ENCODE data around the gene TRIM14. TPM values are rescaled to one million over a fixed set of nuclear protein-coding genes. Genes with fewer than 3 reads are reported as not detected.
A peak's percentile ranks its signal among the peaks of the same experiment; 100 is the strongest.

The TRIM14 gene
- total and polyA plus RNA-seq, 2 of the 13 experiments (the other 11 are each of a cell fraction or from before 2014, with no cell fraction given), result 9.2 to 13.0 TPM

DNA sequence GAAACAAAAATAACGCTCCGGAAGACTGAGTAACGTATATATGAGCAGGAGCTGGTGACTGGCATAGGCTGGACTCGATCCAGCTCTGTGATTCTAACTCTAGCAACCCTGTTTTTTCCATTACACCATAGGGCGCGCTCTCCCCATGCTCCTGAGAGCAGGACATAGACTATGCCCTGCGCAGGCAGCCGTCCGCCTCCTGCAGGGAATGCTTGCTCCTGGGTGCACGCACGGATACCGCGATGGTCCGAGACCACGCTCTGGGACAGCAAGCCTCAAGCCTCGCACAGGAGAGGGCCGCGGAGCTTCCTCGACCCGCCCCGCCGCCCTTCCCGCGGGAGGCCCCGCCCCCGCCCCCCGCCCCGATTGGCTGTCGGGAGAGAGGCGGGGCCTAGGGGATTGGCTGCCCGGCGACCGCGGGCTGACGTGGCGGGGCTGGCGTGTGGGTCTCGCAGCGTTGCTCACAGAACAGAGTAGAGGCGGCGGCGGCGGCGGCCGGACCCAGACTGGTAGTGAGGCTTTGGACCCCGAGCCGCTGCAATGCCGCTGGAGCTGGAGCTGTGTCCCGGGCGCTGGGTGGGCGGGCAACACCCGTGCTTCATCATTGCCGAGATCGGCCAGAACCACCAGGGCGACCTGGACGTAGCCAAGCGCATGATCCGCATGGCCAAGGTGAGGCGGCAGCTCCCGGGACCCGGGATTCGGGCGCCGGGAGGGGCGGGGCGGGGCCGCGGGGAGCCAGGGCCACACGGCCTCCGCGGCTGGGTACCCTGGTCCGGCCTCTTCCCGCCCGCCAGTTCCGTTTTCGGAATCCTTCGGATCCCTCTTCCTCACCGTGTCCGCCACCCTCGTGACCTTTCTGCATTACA, 62.5 kb downstream of the TRIM14 start, which contains the start of gene NANS (continued):
- TF ChIP-seq PHB2 (IDR thresholded peaks at IDR 0.05; ENCODE audit: partially characterized antibody) (no peak), ZNF382 (CRISPR knock-in tag; IDR thresholded peaks at IDR 0.05; ENCODE audit: borderline replicate concordance) (no peak), SMAD1 (CRISPR knock-in tag; IDR thresholded peaks at IDR 0.05; ENCODE audit: borderline replicate concordance, low read depth) (no peak), ZNF747 (CRISPR knock-in tag; IDR thresholded peaks at IDR 0.05; ENCODE audit: borderline replicate concordance) (peak; percentile 73), ZNF619 (CRISPR knock-in tag; IDR thresholded peaks at IDR 0.05) (no peak), ZNF616 (CRISPR knock-in tag; IDR thresholded peaks at IDR 0.05; ENCODE audit: low read depth) (0 out of 2 replicates have a peak, but pooled peaks have one; percentile 2), PRDM15 (CRISPR knock-in tag; IDR thresholded peaks at IDR 0.05) (peak; percentile 16; the same call in 1 of the 2 replicates), NR3C1 (CRISPR knock-in tag; IDR thresholded peaks at IDR 0.05) (no peak), ZNF136 (CRISPR knock-in tag; IDR thresholded peaks at IDR 0.05; ENCODE audit: low read depth) (0 out of 2 replicates have a peak, but pooled peaks have one; percentile 49), ZNF570 (CRISPR knock-in tag; IDR thresholded peaks at IDR 0.05; ENCODE audit: borderline replicate concordance) (no peak), ZNF530 (CRISPR knock-in tag; IDR thresholded peaks at IDR 0.05; ENCODE audit: low read depth) (no peak), ATAD3A (CRISPR knock-in tag; IDR thresholded peaks at IDR 0.05) (no peak), MTA3 (CRISPR knock-in tag; IDR thresholded peaks at IDR 0.05) (no peak), CBFB (CRISPR knock-in tag; IDR thresholded peaks at IDR 0.05) (peak; percentile 77), GATAD1 (CRISPR knock-in tag; IDR thresholded peaks at IDR 0.05) (peak; percentile 61; the same call in 1 of the 2 replicates), ZBTB46 (CRISPR knock-in tag; IDR thresholded peaks at IDR 0.05; ENCODE audit: borderline replicate concordance) (no peak), ZNF768 (CRISPR knock-in tag; IDR thresholded peaks at IDR 0.05) (peak; percentile 81), PRDM10 (CRISPR knock-in tag; IDR thresholded peaks at IDR 0.05; ENCODE audit: low read depth) (peak; percentile 42; the same call in 1 of the 2 replicates), ZNF777 (CRISPR knock-in tag; IDR thresholded peaks at IDR 0.05) (peak; percentile 58)
- TF ChIP-seq, protein P1, sequence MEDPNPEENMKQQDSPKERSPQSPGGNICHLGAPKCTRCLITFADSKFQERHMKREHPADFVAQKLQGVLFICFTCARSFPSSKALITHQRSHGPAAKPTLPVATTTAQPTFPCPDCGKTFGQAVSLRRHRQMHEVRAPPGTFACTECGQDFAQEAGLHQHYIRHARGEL (CRISPR knock-in tag; IDR thresholded peaks at IDR 0.05), result no peak

All from HepG2 (cell line).